Activated CD4-positive, alpha-beta memory T cell treated with anti-CD3 and anti-CD28 coated beads, Interleukin-2, amount 10 ng/mL, durations not matched to agents 7 days and 5 days (primary cell): ENCODE data around the gene CLIC5. TPM values are rescaled to one million over a fixed set of nuclear protein-coding genes. Genes with fewer than 3 reads are reported as not detected.

Experiments used
- CTCF ChIA-PET: fragments of 350-600 bp; sonication (Branson Sonifier 250); formaldehyde crosslinking; loops from one replicate; lab custom pipeline; 2021; ENCODE audit warnings: antibody characterized with exemption, inconsistent platforms; lab: Charles Lee
- POLR2A ChIA-PET: fragments of 350-600 bp; sonication (Branson Sonifier 250); formaldehyde crosslinking; loops from one replicate; lab custom pipeline; 2021; ENCODE audit warnings: antibody characterized with exemption; lab: Charles Lee
- DNase-seq: peaks from one replicate; pipeline ENCODE4 v3.0.0-alpha.2; 2020
- H3K27ac Mint-ChIP-seq: one replicate; pipeline ENCODE4 v1.8.0; 2021; ENCODE audit warnings: mild to moderate bottlenecking, mixed read lengths
- H3K27me3 Mint-ChIP-seq: one replicate; pipeline ENCODE4 v1.8.0; 2021; ENCODE audit warnings: mixed read lengths
- H3K36me3 Mint-ChIP-seq: one replicate; pipeline ENCODE4 v1.8.0; 2021; ENCODE audit warnings: low read depth, mixed read lengths
- H3K4me1 Mint-ChIP-seq: one replicate; pipeline ENCODE4 v1.8.0; 2021; ENCODE audit warnings: mixed read lengths
- H3K4me3 Mint-ChIP-seq: one replicate; pipeline ENCODE4 v1.8.0; 2021; ENCODE audit warnings: mild to moderate bottlenecking, mixed read lengths
- H3K9me3 Mint-ChIP-seq: one replicate; pipeline ENCODE4 v1.8.0; 2021; ENCODE audit warnings: mixed read lengths
- total RNA-seq, 2 experiments: library from RNA; stranded (reverse); gene quantifications; one replicate each; pipeline ENCODE4 v1.2.3, GENCODE V29; 2021

Gene CLIC5
- total RNA-seq, 2 experiments from 2014 or later: 7.4 to 8.4 TPM

GRCh38 chr6:45900808-45901752, 114.6 kb downstream of the CLIC5 start:
- Mint-ChIP-seq H3K27ac (no peak overlapping the region), H3K27me3 (no peaks in the 10 kb centered on the region), H3K36me3 (peaks cover 7% of the 10 kb centered on the region), H3K9me3 (peaks cover 5% of the 10 kb centered on the region), H3K4me1 (peaks cover 18% of the 10 kb centered on the region), H3K4me3 (no peak overlapping the region)
- POLR2A ChIA-PET: no interaction called here
- CTCF ChIA-PET: no interaction called here
- no peak for DNase-seq

GRCh38 chr6:45899683-45899946, 116.0 kb downstream of the CLIC5 start:
- POLR2A ChIA-PET: no interaction called here
- Mint-ChIP-seq H3K9me3 (peaks cover 5% of the 10 kb centered on the region), H3K36me3 (peaks cover 7% of the 10 kb centered on the region), H3K4me1 (peaks cover 28% of the 10 kb centered on the region), H3K4me3 (no peak overlapping the region), H3K27ac (no peak overlapping the region), H3K27me3 (no peaks in the 10 kb centered on the region)
- CTCF ChIA-PET: no interaction called here
- DNase-seq: no peak

- Mint-ChIP-seq H3K4me1 (peaks cover 31% of the 10 kb centered on the region), H3K4me3 (no peak overlapping the region), H3K27ac (no peak overlapping the region), H3K27me3 (no peaks in the 10 kb centered on the region), H3K36me3 (peaks cover 7% of the 10 kb centered on the region), H3K9me3 (peaks cover 5% of the 10 kb centered on the region)
- ChIA-PET POLR2A (no interaction called here), CTCF (no interaction called here)
- no peak for DNase-seq
Measured at GRCh38 chr6:45898941-45899682, 116.5 kb downstream of the CLIC5 start.

GRCh38 chr6:45896783-45897441, 118.7 kb downstream of the CLIC5 start:
- CTCF ChIA-PET: no interaction called here
- Mint-ChIP-seq H3K36me3 (peaks cover 2% of the 10 kb centered on the region), H3K27me3 (no peaks in the 10 kb centered on the region), H3K4me1 (peaks cover 31% of the 10 kb centered on the region), H3K9me3 (peaks cover 3% of the 10 kb centered on the region), H3K4me3 (no peak overlapping the region), H3K27ac (no peak overlapping the region)
- DNase-seq: no peak
- POLR2A ChIA-PET: interaction anchor here (1.7 kb wide), 1 partner anchor 60 kb away, joined by 4 read pairs; no protein-coding TSS in a partner anchor

- H3K27ac Mint-ChIP-seq: no peak overlapping the region
- peaks cover 3% of the 10 kb centered on the region for H3K9me3 Mint-ChIP-seq
- DNase-seq: no peak
- H3K36me3 Mint-ChIP-seq: no peaks in the 10 kb centered on the region
- no peak overlapping the region for H3K4me3 Mint-ChIP-seq
- H3K27me3 Mint-ChIP-seq: no peaks in the 10 kb centered on the region
- ChIA-PET POLR2A (interaction anchor here (0.6 to 1.7 kb wide), 3 partner anchors 9 to 59 kb away, joined by 3 to 4 read pairs (median 3); no protein-coding TSS in a partner anchor), CTCF (interaction anchor here (1.1 to 1.3 kb wide), 3 partner anchors 27 to 181 kb away, joined by 3 to 7 read pairs (median 4); no protein-coding TSS in a partner anchor)
- H3K4me1 Mint-ChIP-seq: peaks cover 31% of the 10 kb centered on the region
Measured at GRCh38 chr6:45895569-45895968, 120.1 kb downstream of the CLIC5 start.

- Mint-ChIP-seq H3K27ac (no peak overlapping the region), H3K4me1 (peaks cover 29% of the 10 kb centered on the region), H3K4me3 (no peak overlapping the region), H3K27me3 (no peaks in the 10 kb centered on the region), H3K36me3 (no peaks in the 10 kb centered on the region), H3K9me3 (peaks cover 3% of the 10 kb centered on the region)
- DNase-seq: no peak
- ChIA-PET POLR2A (no interaction called here), CTCF (interaction anchor here (1.5 kb wide), 1 partner anchor 30 kb away, joined by 4 read pairs; no protein-coding TSS in a partner anchor)
Measured at GRCh38 chr6:45892696-45893245, 122.9 kb downstream of the CLIC5 start.

GRCh38 chr6:45892196-45892595, 123.5 kb downstream of the CLIC5 start:
- Mint-ChIP-seq H3K4me1 (peaks cover 23% of the 10 kb centered on the region), H3K27ac (no peak overlapping the region), H3K27me3 (peaks cover 1% of the 10 kb centered on the region), H3K9me3 (peaks cover 3% of the 10 kb centered on the region), H3K4me3 (no peak overlapping the region), H3K36me3 (no peaks in the 10 kb centered on the region)
- DNase-seq: no peak
- CTCF ChIA-PET: no interaction called here
- POLR2A ChIA-PET: no interaction called here

- POLR2A ChIA-PET: no interaction called here
- CTCF ChIA-PET: no interaction called here
- Mint-ChIP-seq H3K27me3 (peaks cover 1% of the 10 kb centered on the region), H3K4me3 (no peak overlapping the region), H3K36me3 (no peaks in the 10 kb centered on the region), H3K9me3 (no peaks in the 10 kb centered on the region), H3K4me1 (no peaks in the 10 kb centered on the region), H3K27ac (no peak overlapping the region)
- no peak for DNase-seq
Measured at GRCh38 chr6:45886776-45887175, 128.9 kb downstream of the CLIC5 start.

- no peaks in the 10 kb centered on the region for H3K36me3 Mint-ChIP-seq
- H3K27ac Mint-ChIP-seq: no peak overlapping the region
- H3K9me3 Mint-ChIP-seq: no peaks in the 10 kb centered on the region
- ChIA-PET CTCF (no interaction called here), POLR2A (no interaction called here)
- no peak for DNase-seq
- H3K27me3 Mint-ChIP-seq: peaks cover 1% of the 10 kb centered on the region
- no peak overlapping the region for H3K4me3 Mint-ChIP-seq
- H3K4me1 Mint-ChIP-seq: no peaks in the 10 kb centered on the region
Measured at GRCh38 chr6:45884336-45884735, 131.3 kb downstream of the CLIC5 start.

GRCh38 chr6:45882671-45883070, 133.0 kb downstream of the CLIC5 start:
- H3K4me1 Mint-ChIP-seq: no peaks in the 10 kb centered on the region
- no peak overlapping the region for H3K27ac Mint-ChIP-seq
- no peak overlapping the region for H3K4me3 Mint-ChIP-seq
- no peaks in the 10 kb centered on the region for H3K36me3 Mint-ChIP-seq
- no peak for DNase-seq
- peaks cover 1% of the 10 kb centered on the region for H3K27me3 Mint-ChIP-seq
- no peaks in the 10 kb centered on the region for H3K9me3 Mint-ChIP-seq
- ChIA-PET CTCF (no interaction called here), POLR2A (no interaction called here)

- Mint-ChIP-seq H3K9me3 (no peaks in the 10 kb centered on the region), H3K4me3 (no peak overlapping the region), H3K4me1 (no peaks in the 10 kb centered on the region), H3K36me3 (no peaks in the 10 kb centered on the region), H3K27ac (no peak overlapping the region), H3K27me3 (no peaks in the 10 kb centered on the region)
- ChIA-PET CTCF (no interaction called here), POLR2A (no interaction called here)
- no peak for DNase-seq
Measured at GRCh38 chr6:45881705-45882467, 133.8 kb downstream of the CLIC5 start.

- Mint-ChIP-seq H3K27me3 (no peaks in the 10 kb centered on the region), H3K9me3 (no peaks in the 10 kb centered on the region), H3K4me3 (no peak overlapping the region), H3K27ac (no peak overlapping the region), H3K36me3 (no peaks in the 10 kb centered on the region), H3K4me1 (no peaks in the 10 kb centered on the region)
- CTCF ChIA-PET: no interaction called here
- POLR2A ChIA-PET: no interaction called here
- no peak for DNase-seq
Measured at GRCh38 chr6:45880676-45881075, 135.0 kb downstream of the CLIC5 start.
